ENCODE measurements around the gene PHACTR1. TPM values are rescaled to one million over a fixed set of nuclear protein-coding genes. Genes with fewer than 3 reads are reported as not detected.

Gene PHACTR1
- total RNA-seq, 1 experiment from 2014 or later: 0.05 TPM

DNA sequence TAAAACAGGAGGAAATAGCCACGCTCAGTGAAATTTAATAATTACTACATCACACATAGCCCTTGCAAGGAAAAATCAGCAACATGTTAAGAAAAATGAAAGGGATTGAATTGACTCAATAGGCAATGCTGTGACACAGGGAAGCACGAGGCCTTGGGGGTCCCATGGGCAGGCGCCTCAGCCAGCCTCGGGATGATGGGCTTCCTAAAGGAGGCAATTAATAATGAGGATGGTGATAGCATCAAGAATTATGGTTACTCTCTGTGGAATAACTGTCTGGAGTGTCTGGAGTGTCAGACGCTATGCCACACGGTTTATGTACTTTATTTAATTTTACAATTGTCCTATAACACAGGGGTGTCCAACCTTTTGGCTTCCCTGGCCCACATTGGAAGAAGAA is 481.6 kb downstream of the PHACTR1 start:
- ChIA-PET POLR2A (no interaction called here), CTCF (no interaction called here)
- Histone ChIP-seq H3K27me3 (ENCODE audit: control insufficient read depth, insufficient read depth, low read length) (no peaks in the 10 kb centered on the region), H3K4me3 (ENCODE audit: low read depth in 2 of 2, low read length in 2 of 2) (no peak overlapping the region), H3K4me1 (ENCODE audit: control insufficient read depth, insufficient read depth, low read length) (no peaks in the 10 kb centered on the region), H3K27ac (ENCODE audit: low read length) (no peak overlapping the region), H3K36me3 (ENCODE audit: control insufficient read depth, insufficient read depth, low read length) (no peaks in the 10 kb centered on the region), H3K9me3 (ENCODE audit: control insufficient read depth, insufficient read depth, low read depth, low read length) (no peaks in the 10 kb centered on the region)
- DNase-seq (ENCODE audit: low read depth, low spot score) (no peak), ATAC-seq (no peak)
- intact Hi-C loops (cut with micrococcal nuclease; ENCODE audit: unreplicated experiment): no loop called here
- in situ Hi-C loops (cut with HindIII; ENCODE audit: low pct_unique_long_range_greater_than_20kb, low sequenced_read_pairs): no loop called here
- no TSS peak for BruUV-seq (replicated peaks)
- TF ChIP-seq TCF7L2 (IDR thresholded peaks at IDR 0.05; ENCODE audit: low read depth, low read length) (no peak), SIN3A (IDR thresholded peaks at IDR 0.05; ENCODE audit: borderline replicate concordance, insufficient read depth, low read depth, low read length) (no peak), POLR2AphosphoS5 (IDR thresholded peaks at IDR 0.05; ENCODE audit: low read depth, low read length) (no peak)
- TF ChIP-seq, protein P1, sequence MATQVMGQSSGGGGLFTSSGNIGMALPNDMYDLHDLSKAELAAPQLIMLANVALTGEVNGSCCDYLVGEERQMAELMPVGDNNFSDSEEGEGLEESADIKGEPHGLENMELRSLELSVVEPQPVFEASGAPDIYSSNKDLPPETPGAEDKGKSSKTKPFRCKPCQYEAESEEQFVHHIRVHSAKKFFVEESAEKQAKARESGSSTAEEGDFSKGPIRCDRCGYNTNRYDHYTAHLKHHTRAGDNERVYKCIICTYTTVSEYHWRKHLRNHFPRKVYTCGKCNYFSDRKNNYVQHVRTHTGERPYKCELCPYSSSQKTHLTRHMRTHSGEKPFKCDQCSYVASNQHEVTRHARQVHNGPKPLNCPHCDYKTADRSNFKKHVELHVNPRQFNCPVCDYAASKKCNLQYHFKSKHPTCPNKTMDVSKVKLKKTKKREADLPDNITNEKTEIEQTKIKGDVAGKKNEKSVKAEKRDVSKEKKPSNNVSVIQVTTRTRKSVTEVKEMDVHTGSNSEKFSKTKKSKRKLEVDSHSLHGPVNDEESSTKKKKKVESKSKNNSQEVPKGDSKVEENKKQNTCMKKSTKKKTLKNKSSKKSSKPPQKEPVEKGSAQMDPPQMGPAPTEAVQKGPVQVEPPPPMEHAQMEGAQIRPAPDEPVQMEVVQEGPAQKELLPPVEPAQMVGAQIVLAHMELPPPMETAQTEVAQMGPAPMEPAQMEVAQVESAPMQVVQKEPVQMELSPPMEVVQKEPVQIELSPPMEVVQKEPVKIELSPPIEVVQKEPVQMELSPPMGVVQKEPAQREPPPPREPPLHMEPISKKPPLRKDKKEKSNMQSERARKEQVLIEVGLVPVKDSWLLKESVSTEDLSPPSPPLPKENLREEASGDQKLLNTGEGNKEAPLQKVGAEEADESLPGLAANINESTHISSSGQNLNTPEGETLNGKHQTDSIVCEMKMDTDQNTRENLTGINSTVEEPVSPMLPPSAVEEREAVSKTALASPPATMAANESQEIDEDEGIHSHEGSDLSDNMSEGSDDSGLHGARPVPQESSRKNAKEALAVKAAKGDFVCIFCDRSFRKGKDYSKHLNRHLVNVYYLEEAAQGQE (IDR thresholded peaks at IDR 0.05; ENCODE audit: insufficient read depth in 1 of 2, low read depth in 2 of 2, low read length in 1 of 2): no peak
- TF ChIP-seq, protein P2, sequence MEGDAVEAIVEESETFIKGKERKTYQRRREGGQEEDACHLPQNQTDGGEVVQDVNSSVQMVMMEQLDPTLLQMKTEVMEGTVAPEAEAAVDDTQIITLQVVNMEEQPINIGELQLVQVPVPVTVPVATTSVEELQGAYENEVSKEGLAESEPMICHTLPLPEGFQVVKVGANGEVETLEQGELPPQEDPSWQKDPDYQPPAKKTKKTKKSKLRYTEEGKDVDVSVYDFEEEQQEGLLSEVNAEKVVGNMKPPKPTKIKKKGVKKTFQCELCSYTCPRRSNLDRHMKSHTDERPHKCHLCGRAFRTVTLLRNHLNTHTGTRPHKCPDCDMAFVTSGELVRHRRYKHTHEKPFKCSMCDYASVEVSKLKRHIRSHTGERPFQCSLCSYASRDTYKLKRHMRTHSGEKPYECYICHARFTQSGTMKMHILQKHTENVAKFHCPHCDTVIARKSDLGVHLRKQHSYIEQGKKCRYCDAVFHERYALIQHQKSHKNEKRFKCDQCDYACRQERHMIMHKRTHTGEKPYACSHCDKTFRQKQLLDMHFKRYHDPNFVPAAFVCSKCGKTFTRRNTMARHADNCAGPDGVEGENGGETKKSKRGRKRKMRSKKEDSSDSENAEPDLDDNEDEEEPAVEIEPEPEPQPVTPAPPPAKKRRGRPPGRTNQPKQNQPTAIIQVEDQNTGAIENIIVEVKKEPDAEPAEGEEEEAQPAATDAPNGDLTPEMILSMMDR (IDR thresholded peaks at IDR 0.05): no peak

DNA sequence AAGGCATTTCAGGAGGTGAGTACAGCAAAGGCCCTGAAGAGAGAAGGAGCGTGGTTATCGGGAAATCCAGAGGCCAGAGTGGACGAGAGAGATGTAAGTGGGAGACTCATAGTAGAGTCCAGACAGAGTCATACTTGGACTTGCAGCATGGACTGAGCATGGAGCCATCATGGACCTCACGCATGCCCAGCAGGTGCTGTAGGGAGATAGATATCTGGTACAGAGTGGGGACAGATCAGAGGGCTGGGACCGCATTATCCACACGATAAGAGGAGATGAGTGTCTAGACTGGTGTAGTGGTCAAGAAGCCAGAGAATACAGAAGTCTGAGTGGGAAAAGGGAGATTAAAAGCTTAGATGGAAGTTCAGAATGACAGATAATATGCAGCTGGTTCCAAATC is 484.8 kb downstream of the PHACTR1 start:
- TF ChIP-seq, protein P1 (IDR thresholded peaks at IDR 0.05; ENCODE audit: insufficient read depth in 1 of 2, low read depth in 2 of 2, low read length in 1 of 2): no peak
- TF ChIP-seq TCF7L2 (IDR thresholded peaks at IDR 0.05; ENCODE audit: low read depth, low read length): no peak
- TF ChIP-seq, protein P2 (IDR thresholded peaks at IDR 0.05): no peak
- H3K9me3 ChIP-seq (ENCODE audit: control insufficient read depth, insufficient read depth, low read depth, low read length): no peaks in the 10 kb centered on the region
- no peak overlapping the region for H3K27ac ChIP-seq (ENCODE audit: low read length)
- ATAC-seq: no peak
- no peak overlapping the region for H3K4me3 ChIP-seq (ENCODE audit: low read depth in 2 of 2, low read length in 2 of 2)
- ChIA-PET CTCF (no interaction called here), POLR2A (no interaction called here)
- no TSS peak for BruUV-seq (replicated peaks)
- H3K36me3 ChIP-seq (ENCODE audit: control insufficient read depth, insufficient read depth, low read length): no peaks in the 10 kb centered on the region
- H3K4me1 ChIP-seq (ENCODE audit: control insufficient read depth, insufficient read depth, low read length): no peaks in the 10 kb centered on the region
- intact Hi-C loops (cut with micrococcal nuclease; ENCODE audit: unreplicated experiment) (no loop called here), in situ Hi-C loops (cut with HindIII; ENCODE audit: low pct_unique_long_range_greater_than_20kb, low sequenced_read_pairs) (no loop called here)
- no peaks in the 10 kb centered on the region for H3K27me3 ChIP-seq (ENCODE audit: control insufficient read depth, insufficient read depth, low read length)
- DNase-seq (ENCODE audit: low read depth, low spot score): no peak
